Measurements from ENCODE around the gene TMEM164. TPM values are rescaled to one million over a fixed set of nuclear protein-coding genes. Genes with fewer than 3 reads are reported as not detected.

Gene TMEM164
- total and polyA plus RNA-seq, 8 donors: 7.3 to 21.3 (median 11.9) TPM

GRCh38 chrX:110178179-110178865 is 175.4 kb downstream of the TMEM164 start:
- intact Hi-C loops (cut with DNase I): no loop called here
- DNase-seq (no peak), ATAC-seq (peak in 2 of 4 donors; percentile 38 to 44), FAIRE-seq (no peak)
- no peaks in the 10 kb centered on the region for H3K27me3 ChIP-seq
- no peaks in the 10 kb centered on the region for H3K36me3 ChIP-seq
- no peak overlapping the region for H3K27ac ChIP-seq
- H3K4me3 ChIP-seq: no peak overlapping the region
- 66 to 69% methylated on average over 5 of the region's 5 CpGs for whole genome bisulfite sequencing, 2 donors
- no peaks in the 10 kb centered on the region for H3K9me3 ChIP-seq
- TF ChIP-seq, protein P1, sequence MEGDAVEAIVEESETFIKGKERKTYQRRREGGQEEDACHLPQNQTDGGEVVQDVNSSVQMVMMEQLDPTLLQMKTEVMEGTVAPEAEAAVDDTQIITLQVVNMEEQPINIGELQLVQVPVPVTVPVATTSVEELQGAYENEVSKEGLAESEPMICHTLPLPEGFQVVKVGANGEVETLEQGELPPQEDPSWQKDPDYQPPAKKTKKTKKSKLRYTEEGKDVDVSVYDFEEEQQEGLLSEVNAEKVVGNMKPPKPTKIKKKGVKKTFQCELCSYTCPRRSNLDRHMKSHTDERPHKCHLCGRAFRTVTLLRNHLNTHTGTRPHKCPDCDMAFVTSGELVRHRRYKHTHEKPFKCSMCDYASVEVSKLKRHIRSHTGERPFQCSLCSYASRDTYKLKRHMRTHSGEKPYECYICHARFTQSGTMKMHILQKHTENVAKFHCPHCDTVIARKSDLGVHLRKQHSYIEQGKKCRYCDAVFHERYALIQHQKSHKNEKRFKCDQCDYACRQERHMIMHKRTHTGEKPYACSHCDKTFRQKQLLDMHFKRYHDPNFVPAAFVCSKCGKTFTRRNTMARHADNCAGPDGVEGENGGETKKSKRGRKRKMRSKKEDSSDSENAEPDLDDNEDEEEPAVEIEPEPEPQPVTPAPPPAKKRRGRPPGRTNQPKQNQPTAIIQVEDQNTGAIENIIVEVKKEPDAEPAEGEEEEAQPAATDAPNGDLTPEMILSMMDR (IDR thresholded peaks at IDR 0.05): no peak
- H3K4me1 ChIP-seq: no peaks in the 10 kb centered on the region

- H3K9me3 ChIP-seq: no peaks in the 10 kb centered on the region
- intact Hi-C loops (cut with DNase I): no loop called here
- no peak overlapping the region for H3K4me3 ChIP-seq
- DNase-seq: no peak
- peak in 3 of 4 donors; percentile 37 to 61 (median 53) for ATAC-seq
- H3K27ac ChIP-seq: no peak overlapping the region
- H3K4me1 ChIP-seq: no peaks in the 10 kb centered on the region
- no peaks in the 10 kb centered on the region for H3K36me3 ChIP-seq
- FAIRE-seq: no peak
- no peaks in the 10 kb centered on the region for H3K27me3 ChIP-seq
- TF ChIP-seq, protein P1 (IDR thresholded peaks at IDR 0.05): no peak
- 79 to 82% methylated on average over 5 of the region's 5 CpGs for WGBS, 2 donors
These were observed 177.4 kb downstream of the TMEM164 start for GRCh38 chrX:110180176-110180927.

- Histone ChIP-seq H3K4me3 (no peak overlapping the region), H3K27me3 (no peaks in the 10 kb centered on the region), H3K27ac (no peak overlapping the region), H3K36me3 (no peaks in the 10 kb centered on the region), H3K4me1 (no peaks in the 10 kb centered on the region), H3K9me3 (no peaks in the 10 kb centered on the region)
- TF ChIP-seq, protein P1 (IDR thresholded peaks at IDR 0.05): no peak
- intact Hi-C loops (cut with DNase I): no loop called here
- 67 to 77% methylated on average over 6 of the region's 6 CpGs for WGBS, 2 donors
- no peak for DNase-seq
- peak in 1 of 4 donors; percentile 36 for ATAC-seq
- FAIRE-seq: no peak
These were observed 178.0 kb downstream of the TMEM164 start for GRCh38 chrX:110180928-110181310.

- TF ChIP-seq, protein P1 (IDR thresholded peaks at IDR 0.05): no peak
- Histone ChIP-seq H3K27me3 (no peaks in the 10 kb centered on the region), H3K4me1 (no peaks in the 10 kb centered on the region), H3K27ac (no peak overlapping the region), H3K9me3 (no peaks in the 10 kb centered on the region), H3K36me3 (no peaks in the 10 kb centered on the region), H3K4me3 (no peak overlapping the region)
- FAIRE-seq (no peak), DNase-seq (no peak), ATAC-seq (no peak)
- WGBS, 2 donors: 70 to 76% methylated on average over 2 of the region's 2 CpGs
- intact Hi-C loops (cut with DNase I): no loop called here
These were observed 178.7 kb downstream of the TMEM164 start for GRCh38 chrX:110181459-110182137.

Measured in pancreas (tissue), 10 donors.